ENCODE data around the gene GSC2.

- TF ChIP-seq, protein P1, sequence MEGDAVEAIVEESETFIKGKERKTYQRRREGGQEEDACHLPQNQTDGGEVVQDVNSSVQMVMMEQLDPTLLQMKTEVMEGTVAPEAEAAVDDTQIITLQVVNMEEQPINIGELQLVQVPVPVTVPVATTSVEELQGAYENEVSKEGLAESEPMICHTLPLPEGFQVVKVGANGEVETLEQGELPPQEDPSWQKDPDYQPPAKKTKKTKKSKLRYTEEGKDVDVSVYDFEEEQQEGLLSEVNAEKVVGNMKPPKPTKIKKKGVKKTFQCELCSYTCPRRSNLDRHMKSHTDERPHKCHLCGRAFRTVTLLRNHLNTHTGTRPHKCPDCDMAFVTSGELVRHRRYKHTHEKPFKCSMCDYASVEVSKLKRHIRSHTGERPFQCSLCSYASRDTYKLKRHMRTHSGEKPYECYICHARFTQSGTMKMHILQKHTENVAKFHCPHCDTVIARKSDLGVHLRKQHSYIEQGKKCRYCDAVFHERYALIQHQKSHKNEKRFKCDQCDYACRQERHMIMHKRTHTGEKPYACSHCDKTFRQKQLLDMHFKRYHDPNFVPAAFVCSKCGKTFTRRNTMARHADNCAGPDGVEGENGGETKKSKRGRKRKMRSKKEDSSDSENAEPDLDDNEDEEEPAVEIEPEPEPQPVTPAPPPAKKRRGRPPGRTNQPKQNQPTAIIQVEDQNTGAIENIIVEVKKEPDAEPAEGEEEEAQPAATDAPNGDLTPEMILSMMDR (IDR thresholded peaks at IDR 0.05; ENCODE audit: low read depth, low read length, poor library complexity, severe bottlenecking), result no peak
- TF ChIP-seq EZH2phosphoT487 (IDR thresholded peaks at IDR 0.05; ENCODE audit: borderline replicate concordance, low read length), result no peak
Observed at GRCh38 chr22:19106886-19107729, 43.0 kb downstream of the GSC2 start.

All from DOHH2 (cell line).